Heart left ventricle (tissue), 16 donors: ENCODE data around the gene ZNF212. TPM values are rescaled to one million over a fixed set of nuclear protein-coding genes. Genes with fewer than 3 reads are reported as not detected.
A peak's percentile ranks its signal among the peaks of the same experiment; 100 is the strongest.
"Not testable (repeated sequence)": the region's sequence is repeated elsewhere in the genome, so short reads cannot be mapped to it uniquely, and the experiment has no call there.

ENCODE experiments used
- ATAC-seq, 4 donors: fragments of 200-7000 bp; cut with Tn5 transposase; one replicate each; pipeline ENCODE4 v1.9.1; 2020 to 2022; ENCODE audit warnings: moderate library complexity in 4 of 4, mild to moderate bottlenecking in 3 of 4, moderate number of reproducible peaks in 1 of 4
- DNase-seq, 5 donors: peaks; one replicate each; pipeline ENCODE4 v3.0.0-alpha.2; 2020
- H3K27ac ChIP-seq, 12 donors: fragments of 200-600 bp; sonication (generic) in 4 of 12; one replicate each; pipeline versions ENCODE4 v1.5.0 to v1.8.0; 2016 to 2022; ENCODE audit warnings: mild to moderate bottlenecking in 2 of 12
- H3K27me3 ChIP-seq, 9 donors: fragments of 200-600 bp; sonication (generic) in 2 of 9; one replicate each; pipeline versions ENCODE4 v1.5.1 to v1.8.0; 2016 to 2022; ENCODE audit warnings: mild to moderate bottlenecking in 3 of 9
- H3K36me3 ChIP-seq, 9 donors: fragments of 200-600 bp; sonication (generic) in 2 of 9; one replicate each; pipeline versions ENCODE4 v1.5.0 to v1.8.0; 2018 to 2022; ENCODE audit warnings: mild to moderate bottlenecking in 2 of 9
- H3K4me1 ChIP-seq, 12 donors: fragments of 200-600 bp; sonication (generic) in 4 of 12; one replicate each; pipeline versions ENCODE4 v1.5.0 to v1.8.0; 2016 to 2022; ENCODE audit warnings: mild to moderate bottlenecking in 3 of 12
- H3K4me3 ChIP-seq, 12 donors: fragments of 200-600 bp; sonication (generic) in 4 of 12; one replicate each; pipeline versions ENCODE4 v1.5.0 to v1.8.0; 2017 to 2022; ENCODE audit warnings: mild to moderate bottlenecking in 9 of 12, moderate library complexity in 4 of 12
- H3K9me3 ChIP-seq, 12 donors: fragments of 200-600 bp; sonication (generic) in 4 of 12; one replicate each; pipeline versions ENCODE4 v1.5.0 to v1.8.0; 2016 to 2022; ENCODE audit warnings: mild to moderate bottlenecking in 1 of 12
- CTCF ChIP-seq, 12 donors: fragments of 200-600 bp; sonication (generic) in 4 of 12; IDR thresholded peaks; one replicate each; pipeline versions ENCODE4 v1.5.0 to v1.8.0; 2018 to 2022; ENCODE audit warnings: antibody characterized with exemption in 12 of 12, mild to moderate bottlenecking in 5 of 12
- POLR2A ChIP-seq, 2 donors: fragments of 450-650 bp; IDR thresholded peaks; one replicate each; pipeline ENCODE4 v1.6.1; 2017; ENCODE audit warnings: antibody characterized with exemption in 2 of 2, mild to moderate bottlenecking in 2 of 2, moderate library complexity in 2 of 2
- WGBS, 4 donors: extraction: QIAGEN DNeasy Blood & Tissue Kit in 2 of 4; methylation state at CpG; one replicate each; pipeline versions ENCODE4 v1.1.5 to v1.1.7; 2013 to 2018; 5-methylcytosine and 5-hydroxymethylcytosine counted together
- intact Hi-C, 10 donors: fragments of 100-400 bp; cut with DNase I; formaldehyde crosslinking; loops; one replicate each; pipeline versions ENCODE4 v1.11.1 to v1.14.2; 2022
- polyA plus RNA-seq, 2 donors: library from polyadenylated mRNA; stranded (reverse); fragments of 200-250 nt; gene quantifications; one replicate each; pipeline ENCODE4 v1.2.3, GENCODE V29; 2013
- total RNA-seq, 9 donors: library from RNA; depleted of rRNA in 2 of 9; stranded (reverse); fragments of >200 nt in 2 of 9; fragmentation: NEBNext Ultra II Directional in 3 of 9; extraction: Animal tissue kit (Norgen Biotek cat#: 25700) in 3 of 9; gene quantifications; one replicate each; pipeline versions ENCODE4 v1.1.0 to v1.2.4, GENCODE V29; 2016 to 2023
- donor health status: ischemic (EF 13 %, LVEDD 7.1; RV severe dilation, severe dysfunction).
- donor health status: healthy with polysubstance abuse.
- donor health status: DM: no; HTN: yes; CAD: no.
- donor health status: DM: no; HTN: no; CAD: no.
- donor health status: ischemic (EF 25% LVEDD 6.9; RV normal size, moderate dysfunction).
- donor health status: ischemic (EF 25% LVEDD 5.7; RV mildly dilated, moderate dysfunction).
- donor health status: healthy.
- donor health status: DM: yes; HTN: yes; CAD: no.
- donor health status: ischemic (EF 35%, LVEDD 5.7; RV mildly dilated, moderate dysfunction).
- donor health status: nonischemic (EF 11% LVEDD 7.7; RV severe dilation, severe dysfunction).
- donor health status: DM: yes; HTN: yes; CAD: no.
- donor health status: PGD.
- donor health status: ischemic (EF 29% LVEDD 5.4; RV normal size, mild dysfunction).
- donor health status: nonischemic (EF 23%, LVEDD 6.1; RV moderate dilation, normal function).

Gene ZNF212
- total and polyA plus RNA-seq, 11 donors: 3.4 to 6.3 (median 4.3) TPM

DNA sequence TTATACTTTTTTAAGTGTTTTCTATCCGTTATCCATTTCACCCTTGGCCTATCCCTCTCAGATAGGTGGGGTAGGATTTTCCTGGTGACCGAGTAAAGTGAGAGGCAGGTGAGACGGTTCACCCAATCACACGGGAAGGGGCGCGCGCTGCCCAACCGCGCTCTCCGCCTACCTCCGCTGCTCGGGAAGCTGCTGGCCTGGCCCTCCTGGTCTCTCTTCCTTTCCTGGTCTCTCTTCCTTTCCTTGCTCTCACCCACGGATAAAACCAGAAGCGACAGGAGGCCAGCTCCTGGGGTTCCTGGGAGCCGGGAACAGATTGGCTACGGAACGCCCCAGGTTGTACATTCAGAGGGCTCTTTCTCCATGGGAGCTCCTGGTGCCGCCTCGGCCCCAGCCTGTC, 14.3 kb upstream of the ZNF212 start:
- WGBS, 4 donors: 93 to 96% (median 94%) methylated on average over 18 to 19 of the region's 19 CpGs
- ATAC-seq (no peak), DNase-seq (no peak)
- TF ChIP-seq CTCF (IDR thresholded peaks at IDR 0.05) (no peak), POLR2A (IDR thresholded peaks at IDR 0.05) (no peak)
- Histone ChIP-seq H3K4me1 (no peaks in the 10 kb centered on the region), H3K36me3 (peaks cover 0 to 55% (median 47%) of the 10 kb centered on the region in 9 donors), H3K27ac (no peak overlapping the region), H3K27me3 (no peaks in the 10 kb centered on the region), H3K9me3 (no peaks in the 10 kb centered on the region), H3K4me3 (no peak overlapping the region)
- intact Hi-C loops: no loop called here

GRCh38 chr7:149225656-149226055, 13.8 kb upstream of the ZNF212 start:
- H3K4me3 ChIP-seq: no peak overlapping the region
- H3K27ac ChIP-seq: no peak overlapping the region
- DNase-seq (no peak), ATAC-seq (peak in 2 of 4 donors; percentile 3 to 18)
- intact Hi-C loops: no loop called here
- H3K9me3 ChIP-seq: no peaks in the 10 kb centered on the region
- H3K4me1 ChIP-seq: no peaks in the 10 kb centered on the region
- WGBS, 4 donors: 93 to 94% (median 93%) methylated on average over 12 to 22 of the region's 22 CpGs
- no peaks in the 10 kb centered on the region for H3K27me3 ChIP-seq
- TF ChIP-seq POLR2A (IDR thresholded peaks at IDR 0.05) (no peak), CTCF (IDR thresholded peaks at IDR 0.05) (no peak)
- peaks cover 0 to 49% (median 42%) of the 10 kb centered on the region in 9 donors for H3K36me3 ChIP-seq

DNA sequence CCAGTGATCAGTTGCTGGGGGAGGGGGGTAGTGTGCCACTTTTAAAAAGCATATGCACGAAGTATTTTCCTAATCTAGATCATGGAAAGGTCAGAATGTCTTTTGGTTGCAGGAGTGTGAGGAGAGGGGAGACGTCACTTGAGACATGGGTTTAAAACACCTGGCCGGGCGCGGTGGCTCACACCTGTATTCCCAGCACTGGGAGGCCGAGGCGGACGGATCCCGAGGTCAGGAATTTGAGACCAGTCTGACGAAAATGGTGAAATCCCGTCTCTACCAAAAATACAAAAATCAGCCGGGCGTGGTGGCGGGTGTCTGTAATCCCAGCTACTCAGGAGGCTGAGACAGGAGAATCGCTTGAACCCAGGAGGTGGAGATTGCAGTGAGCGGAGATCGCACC, 13.1 kb upstream of the ZNF212 start:
- H3K4me3 ChIP-seq, H3K4me1 ChIP-seq, H3K27me3 ChIP-seq, intact Hi-C loops, H3K27ac ChIP-seq, ATAC-seq, H3K9me3 ChIP-seq, DNase-seq: not testable (repeated sequence)
- 90 to 93% (median 90%) methylated on average over 17 of the region's 17 CpGs for WGBS, 4 donors
- peaks cover 0 to 42% (median 35%) of the 10 kb centered on the region in 9 donors for H3K36me3 ChIP-seq

DNA sequence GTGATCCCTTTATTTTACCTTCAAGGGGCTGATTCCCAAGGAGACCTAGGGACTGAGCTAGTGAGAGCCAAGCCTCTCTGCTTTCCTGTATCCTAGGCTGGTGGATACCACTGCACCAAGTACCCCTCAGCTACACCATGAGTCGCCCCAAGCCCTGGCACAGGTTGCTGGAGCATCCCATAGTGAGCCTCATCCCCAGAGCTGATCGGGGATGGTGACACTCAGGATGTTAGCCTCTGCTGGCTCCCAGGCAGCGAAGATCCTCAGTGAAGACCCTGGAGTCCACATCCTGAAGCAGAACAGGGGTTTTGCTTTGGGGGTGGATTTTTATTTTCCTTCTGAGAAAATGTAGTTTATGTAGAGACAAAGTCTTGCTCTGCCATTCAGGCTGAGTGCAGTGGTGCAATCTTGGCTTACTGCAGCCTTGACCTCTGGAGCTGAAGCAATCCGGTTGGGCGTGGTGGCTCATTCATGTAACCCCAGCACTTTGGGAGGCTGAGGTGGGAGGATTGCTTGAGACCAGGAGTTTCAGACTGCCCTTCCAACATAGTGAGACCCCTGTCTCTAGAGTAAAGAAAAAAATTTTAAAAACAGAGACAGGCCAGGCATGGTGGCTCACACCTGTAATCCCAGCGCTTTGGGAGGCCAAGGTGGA, 12.5 kb upstream of the ZNF212 start:
- H3K27ac ChIP-seq: no peak overlapping the region
- DNase-seq (no peak), ATAC-seq (peak in 2 of 4 donors; percentile 14 to 19)
- peaks cover 0 to 37% (median 31%) of the 10 kb centered on the region in 9 donors for H3K36me3 ChIP-seq
- no peaks in the 10 kb centered on the region for H3K4me1 ChIP-seq
- H3K4me3 ChIP-seq: no peak overlapping the region
- 80 to 99% (median 87%) methylated on average over 4 to 6 of the region's 6 CpGs for WGBS, 4 donors
- TF ChIP-seq POLR2A (IDR thresholded peaks at IDR 0.05): no peak
- no peak for TF ChIP-seq CTCF (IDR thresholded peaks at IDR 0.05)
- H3K9me3 ChIP-seq: no peaks in the 10 kb centered on the region
- intact Hi-C loops: no loop called here
- H3K27me3 ChIP-seq: no peaks in the 10 kb centered on the region
